IPS-NIHi11 (cell line): ENCODE measurements around the gene CCSER1.
"Not testable (repeated sequence)": the region's sequence is repeated elsewhere in the genome, so short reads cannot be mapped to it uniquely, and the experiment has no call there.

ENCODE experiments used
- DNase-seq: peaks from one replicate; pipeline ENCODE4 v3.0.0; 2012; ENCODE audit warnings: mixed read lengths, low spot score

Gene CCSER1

DNA sequence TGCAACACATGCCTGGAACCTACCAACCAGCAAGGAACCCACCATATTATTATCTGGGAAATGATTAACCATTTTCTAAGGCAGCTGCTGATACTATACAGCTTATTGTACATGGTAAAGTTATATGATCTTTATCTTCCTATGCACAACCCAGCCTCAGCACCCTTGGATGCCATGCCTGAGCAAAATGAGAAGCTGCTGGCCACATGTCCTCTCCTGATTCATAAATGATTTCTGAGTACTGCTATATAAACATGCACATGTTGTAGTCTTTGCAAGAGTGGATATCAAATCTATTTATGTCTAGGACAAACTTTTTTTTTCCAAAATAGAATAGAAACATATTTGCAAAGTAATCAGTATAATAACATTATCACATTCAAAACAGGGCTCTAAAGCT is 1043.6 kb downstream of the CCSER1 start:
- DNase-seq = no peak

DNA sequence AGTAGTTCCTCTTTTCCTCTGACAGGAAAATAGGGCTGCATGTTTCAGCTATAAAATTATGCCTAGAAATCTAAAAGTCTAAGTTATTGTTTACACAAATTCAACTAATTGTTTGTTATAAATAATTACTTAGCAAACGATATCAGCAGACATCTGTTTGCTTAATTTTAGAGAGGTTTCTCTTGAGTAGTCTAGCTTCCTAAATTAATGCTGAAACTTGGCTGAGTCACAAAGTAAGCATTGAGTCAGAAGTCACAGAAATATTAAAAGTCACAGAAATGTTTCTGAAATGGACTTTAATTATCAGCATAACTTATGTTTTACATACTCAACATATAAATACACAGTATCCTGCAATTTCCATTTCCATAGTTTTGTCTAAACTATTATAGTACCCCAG is 1044.0 kb downstream of the CCSER1 start:
- DNase-seq = no peak

DNA sequence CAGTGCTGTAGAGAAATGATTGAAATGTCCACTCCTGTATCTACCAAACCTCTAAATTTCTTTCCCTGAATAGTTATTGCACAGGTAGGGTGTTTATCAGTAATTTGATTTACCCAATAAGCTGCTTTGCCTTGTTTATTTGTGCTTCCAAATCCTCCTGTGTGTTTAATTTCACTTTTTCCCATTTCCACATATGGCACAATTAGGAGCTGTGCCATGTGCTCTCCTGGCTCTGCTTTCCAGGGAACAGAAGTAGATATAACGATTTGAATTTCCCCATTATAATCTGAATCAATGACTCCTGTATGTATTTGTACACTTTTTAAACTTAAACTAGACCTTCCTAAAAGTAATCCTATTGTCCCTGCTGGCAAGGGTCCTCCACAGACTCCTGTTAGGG is 1057.9 kb downstream of the CCSER1 start:
- not testable (repeated sequence) for DNase-seq

DNA sequence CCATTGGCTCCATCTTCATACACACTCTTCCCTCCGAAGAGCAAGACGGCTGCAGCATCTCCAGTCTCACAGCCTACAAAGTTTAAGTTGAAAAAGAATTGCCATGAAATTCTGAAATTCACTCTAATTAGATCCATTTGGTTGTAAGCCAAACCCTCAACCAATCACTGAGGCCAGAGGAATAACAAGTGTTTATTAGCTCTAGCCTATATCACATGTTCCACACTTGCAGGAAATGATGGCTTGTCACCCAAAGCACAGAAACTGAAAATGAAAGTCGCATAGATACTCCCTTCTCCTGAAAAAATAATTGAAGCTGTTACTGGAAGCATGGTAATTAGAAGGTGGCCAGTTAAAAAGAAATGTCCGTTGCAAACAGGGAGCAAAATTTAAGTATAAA is 1071.8 kb downstream of the CCSER1 start:
- DNase-seq = no peak

DNA sequence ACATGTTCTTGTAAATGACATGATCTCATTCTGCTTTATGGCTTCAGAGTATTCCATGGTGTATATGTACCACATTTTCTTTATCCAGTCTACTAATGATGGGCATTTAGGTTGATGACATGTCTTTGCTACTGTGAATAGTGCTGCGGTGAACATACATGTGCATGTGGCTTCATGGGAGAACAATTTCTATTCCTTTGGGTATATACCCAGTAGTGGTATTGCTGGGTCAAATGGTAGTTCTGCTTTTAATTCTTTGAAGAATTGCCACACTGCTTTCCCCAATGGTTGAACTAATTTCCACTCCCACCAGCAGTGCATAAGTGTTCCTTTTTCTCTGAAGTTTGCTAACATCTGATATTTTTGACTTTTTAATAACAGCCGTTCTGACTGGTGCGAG is 1080.3 kb downstream of the CCSER1 start:
- no peak for DNase-seq

DNA sequence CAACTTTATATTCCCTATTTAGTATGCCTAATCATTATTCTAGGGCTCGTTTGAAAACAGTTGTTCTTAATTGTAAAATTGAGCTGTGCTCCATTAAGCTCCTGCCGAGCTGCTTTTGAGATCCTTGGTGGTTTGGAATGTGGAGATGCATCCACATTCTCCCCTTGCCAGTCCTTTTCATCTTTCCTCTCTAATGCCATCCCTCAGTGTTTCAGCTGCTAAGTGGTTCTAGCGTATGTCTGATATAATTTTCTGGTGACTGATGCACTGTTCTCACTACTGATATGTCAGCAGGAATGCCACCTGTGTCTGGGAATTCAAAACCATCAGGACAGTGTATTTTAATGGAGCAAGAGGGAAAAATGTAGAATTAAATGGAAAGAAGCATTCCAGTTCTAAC is 1085.0 kb downstream of the CCSER1 start:
- DNase-seq = peak; percentile 19

DNA sequence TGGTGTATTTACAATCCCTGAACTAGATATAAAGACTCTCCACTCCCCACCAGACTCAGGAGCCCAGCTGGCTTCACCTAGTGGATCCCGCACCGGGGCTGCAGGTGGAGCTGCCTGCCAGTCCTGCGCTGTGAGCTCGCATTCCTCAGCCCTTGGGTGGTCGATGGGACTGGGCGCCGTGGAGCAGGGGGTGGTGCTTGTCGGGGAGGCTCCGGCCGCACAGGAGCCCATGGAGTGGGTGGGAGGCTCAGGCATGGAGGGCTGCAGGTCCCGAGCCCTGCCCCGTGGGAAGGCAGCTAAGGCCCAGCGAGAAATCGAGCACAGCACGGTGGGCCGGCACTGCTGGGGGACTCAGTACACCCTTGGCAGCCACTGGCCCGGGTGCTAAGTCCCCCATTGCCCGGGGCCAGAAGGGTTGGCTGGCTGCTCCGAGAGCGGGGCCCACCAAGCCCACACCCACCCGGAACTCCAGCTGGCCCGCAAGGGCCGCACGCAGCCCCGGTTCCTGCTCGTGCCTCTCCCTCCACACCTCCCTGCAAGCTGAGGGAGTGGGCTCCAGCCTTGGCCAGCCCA is 1090.7 kb downstream of the CCSER1 start:
- DNase-seq = not testable (repeated sequence)

DNA sequence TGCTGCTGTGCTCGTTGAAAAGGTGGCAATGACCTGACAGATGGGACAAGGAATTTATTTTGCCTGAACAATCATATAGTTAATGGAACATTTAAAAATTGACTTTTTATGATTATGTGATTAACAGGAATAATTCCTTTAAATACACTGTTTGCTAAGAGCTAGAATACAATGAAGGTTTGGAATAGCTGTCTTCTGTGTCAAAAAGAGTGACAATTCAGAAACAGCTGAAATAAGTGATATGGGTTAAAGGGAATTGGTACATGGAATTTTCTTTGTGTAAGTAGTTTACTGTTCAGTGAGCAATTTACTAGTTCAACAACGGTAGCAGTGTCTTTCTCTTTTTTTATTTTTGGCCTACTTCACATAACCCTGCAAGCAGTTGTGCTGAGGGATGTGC is 1093.1 kb downstream of the CCSER1 start:
- no peak for DNase-seq

DNA sequence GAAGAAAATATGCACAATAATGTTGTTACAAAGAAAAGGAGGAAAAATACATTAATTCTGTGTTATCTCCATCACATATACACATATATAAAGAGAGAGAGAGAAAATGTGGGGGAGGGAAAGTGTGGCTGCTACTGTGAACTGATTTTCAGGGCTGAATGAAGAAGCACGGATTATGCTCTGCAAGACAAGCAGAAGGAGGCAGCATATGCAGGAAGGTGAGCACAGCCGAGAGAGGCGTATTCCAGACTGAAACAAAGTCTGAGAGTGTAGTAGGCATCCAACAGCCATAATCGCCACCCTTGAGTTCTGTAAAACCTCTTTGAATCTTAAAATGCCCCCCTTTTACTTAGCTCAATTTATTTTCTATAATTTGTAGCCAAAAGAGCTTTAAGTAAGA is 1094.8 kb downstream of the CCSER1 start:
- no peak for DNase-seq

DNA sequence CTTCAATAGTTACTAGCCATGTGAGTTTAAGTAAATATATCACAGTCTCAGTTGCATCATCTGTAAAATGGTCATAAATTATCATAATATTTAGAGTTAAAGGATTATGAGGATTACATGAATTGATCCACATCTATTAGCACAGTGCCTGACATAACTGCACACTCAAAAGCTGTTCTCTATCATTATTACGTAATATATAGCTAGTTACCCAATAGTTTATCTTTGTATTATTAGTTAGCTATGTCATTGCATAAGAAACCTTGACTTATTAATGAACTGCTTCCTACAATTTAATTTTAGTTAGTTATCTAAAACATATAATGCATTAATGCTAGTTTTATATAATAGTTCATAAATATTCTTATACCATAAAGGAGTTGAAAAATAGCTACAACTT is 1099.7 kb downstream of the CCSER1 start:
- DNase-seq = no peak

DNA sequence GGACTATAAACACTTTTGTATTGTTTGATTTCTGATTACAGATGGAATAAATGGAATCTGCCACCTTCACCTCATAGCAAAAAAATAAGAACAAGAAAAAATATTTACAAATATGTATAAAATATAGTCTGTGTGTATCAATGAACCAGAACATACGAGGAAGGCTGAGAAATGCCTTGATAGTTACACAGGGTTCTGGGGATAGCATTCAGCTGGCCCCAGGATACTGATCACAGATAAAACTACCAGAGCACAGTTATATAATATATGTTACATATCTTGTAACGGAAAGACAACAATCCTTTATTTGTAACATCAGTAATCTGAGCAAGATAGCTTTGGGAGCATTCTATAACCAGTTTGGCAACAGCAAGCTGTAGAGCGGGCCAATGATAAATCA is 1101.5 kb downstream of the CCSER1 start:
- no peak for DNase-seq

DNA sequence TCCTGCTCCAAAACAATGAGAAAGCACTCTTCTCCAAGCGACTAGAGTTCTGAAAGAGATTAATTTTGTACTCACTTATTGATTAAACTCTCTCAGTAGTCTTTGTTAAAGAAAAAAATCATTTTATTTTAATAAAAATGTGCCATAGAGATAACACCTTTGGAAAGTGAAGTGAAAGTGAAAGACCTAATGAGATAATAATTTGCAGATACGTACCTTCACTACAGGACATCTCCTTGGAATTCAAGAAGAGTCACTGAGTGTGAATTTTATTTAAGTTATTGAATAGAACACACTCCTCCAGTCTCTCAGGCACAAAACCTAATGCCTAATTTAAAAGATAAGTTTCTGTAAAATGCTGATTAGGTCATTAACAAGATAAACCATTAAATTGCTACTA is 1106.0 kb downstream of the CCSER1 start:
- no peak for DNase-seq

DNA sequence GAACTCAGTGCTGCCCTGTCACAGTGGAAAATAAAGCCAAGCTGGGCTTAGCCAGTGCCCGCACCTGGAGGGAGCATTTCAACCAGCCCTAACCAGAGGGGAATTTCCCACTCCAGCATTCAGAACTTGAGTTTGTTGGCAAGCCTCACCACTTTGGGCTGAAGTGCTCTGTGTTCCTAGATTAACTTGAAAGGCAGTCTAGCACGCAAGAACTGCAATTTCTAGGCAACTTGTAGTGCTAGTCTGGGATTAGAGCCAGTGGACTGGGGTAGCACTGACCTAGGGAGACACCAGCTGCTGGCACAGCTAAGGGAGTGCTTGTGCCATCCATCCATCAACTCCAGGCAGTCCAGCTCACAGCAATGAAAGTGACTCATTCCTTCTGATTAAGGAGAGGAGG is 1115.9 kb downstream of the CCSER1 start:
- DNase-seq = no peak

DNA sequence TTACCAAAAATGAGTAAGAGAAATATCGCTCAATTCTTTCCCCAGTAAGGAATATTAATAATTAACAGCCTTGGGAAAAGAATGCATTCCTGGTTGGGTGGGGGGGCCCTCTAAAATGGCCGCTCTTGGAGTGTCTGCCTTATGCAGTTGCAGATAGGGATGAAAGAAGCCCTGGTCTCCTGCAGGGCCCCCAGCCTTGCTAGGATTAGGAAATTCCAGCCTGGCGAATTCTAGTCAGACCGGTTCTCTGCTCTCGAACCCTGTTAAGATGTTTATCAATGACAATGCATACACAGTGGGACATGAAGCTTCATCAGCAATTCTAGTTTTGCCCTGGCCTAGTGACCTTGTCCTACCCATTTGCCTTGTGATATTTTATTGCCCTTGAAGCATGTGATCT is 1128.8 kb downstream of the CCSER1 start:
- DNase-seq = no peak

DNA sequence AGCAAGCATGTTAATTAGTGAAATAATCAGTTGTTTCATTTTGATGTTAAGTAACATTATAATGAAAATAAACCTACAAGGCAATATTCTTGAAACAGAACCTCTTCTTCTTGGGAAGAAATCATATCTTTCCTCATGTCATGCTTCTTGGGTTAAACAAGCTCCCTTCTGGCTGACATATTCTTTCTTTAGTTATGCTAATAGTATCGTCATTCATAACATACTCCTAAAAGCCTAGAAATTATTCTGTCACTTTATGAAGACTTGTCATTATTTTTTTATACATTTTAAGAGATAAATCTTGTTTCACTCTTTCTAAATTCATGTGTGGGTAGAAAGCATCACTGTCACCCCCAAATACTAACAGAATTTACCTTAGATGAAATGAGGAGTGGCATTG is 1129.6 kb downstream of the CCSER1 start:
- DNase-seq = no peak

DNA sequence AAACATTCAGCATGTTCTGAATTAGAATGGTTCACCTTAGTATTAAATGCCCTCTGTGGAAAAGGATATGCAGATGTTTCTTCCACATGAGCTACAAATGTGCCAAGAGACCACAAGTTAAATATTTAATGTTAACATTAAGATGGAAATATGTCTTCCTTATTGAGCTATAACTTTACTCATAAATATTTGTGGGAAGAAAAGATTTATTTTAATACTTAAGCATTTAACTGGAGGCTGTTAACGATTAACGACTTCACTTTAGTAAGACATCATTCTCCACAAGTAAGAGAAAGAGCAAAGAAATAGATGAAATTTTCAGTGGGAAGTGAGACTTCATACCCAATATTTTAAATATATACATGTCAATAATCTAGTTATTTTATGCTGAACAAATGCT is 1130.5 kb downstream of the CCSER1 start:
- no peak for DNase-seq

DNA sequence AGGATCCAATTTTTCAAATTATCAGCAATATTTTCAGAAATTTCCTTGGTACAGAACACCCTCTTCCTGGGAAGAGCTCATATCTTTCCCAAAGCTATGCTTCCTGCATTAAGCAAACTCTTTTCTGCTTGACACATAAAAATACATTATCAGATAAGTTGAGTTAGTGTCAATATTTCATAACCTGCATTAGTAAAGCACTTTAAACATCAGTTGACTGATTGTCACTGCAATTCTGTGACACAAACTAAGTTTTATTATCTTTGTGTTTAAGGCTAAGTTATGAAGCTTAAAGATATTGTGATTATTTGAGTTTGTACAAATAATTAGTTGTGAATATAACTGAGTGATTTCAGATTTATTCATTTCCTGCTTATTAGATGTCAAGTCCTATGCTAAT is 1131.1 kb downstream of the CCSER1 start:
- no peak for DNase-seq

DNA sequence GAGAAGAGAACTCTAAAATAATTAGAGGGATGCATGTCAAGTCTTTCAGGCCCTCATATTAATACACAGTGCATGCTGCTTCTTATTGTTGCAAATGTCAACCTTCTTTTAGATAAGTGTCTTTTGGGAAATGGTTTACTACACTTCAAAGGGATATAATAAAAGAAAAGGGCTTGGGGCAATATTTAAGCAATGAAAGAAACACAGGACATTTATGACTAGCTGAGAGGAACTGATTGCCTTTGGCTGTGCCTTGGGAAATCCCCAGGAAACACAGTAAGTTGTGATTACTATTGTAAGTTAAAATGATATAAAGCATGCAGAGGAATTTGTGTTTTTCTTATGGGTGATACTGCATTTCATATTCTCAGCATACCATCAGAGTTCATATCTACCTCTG is 1140.3 kb downstream of the CCSER1 start:
- no peak for DNase-seq

DNA sequence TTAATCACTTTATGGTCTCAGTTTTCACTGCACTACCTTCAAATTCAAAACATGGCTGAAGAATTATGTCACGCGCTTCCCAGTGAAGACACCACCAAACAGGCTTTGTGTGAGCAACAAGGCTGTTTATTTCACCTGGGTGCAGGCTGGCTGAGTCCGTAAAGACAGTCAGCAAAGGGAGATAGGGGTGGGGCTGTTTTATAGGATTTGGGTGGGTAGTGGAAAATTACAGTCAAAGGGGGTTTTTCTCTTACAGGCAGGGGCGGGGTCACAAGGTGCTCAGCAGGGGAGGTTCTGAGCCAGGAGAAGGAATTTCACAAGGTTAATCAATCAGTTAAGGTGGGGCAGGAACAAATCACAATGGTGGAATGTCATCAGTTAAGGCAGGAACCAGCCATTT is 1141.3 kb downstream of the CCSER1 start:
- DNase-seq = not testable (repeated sequence)

DNA sequence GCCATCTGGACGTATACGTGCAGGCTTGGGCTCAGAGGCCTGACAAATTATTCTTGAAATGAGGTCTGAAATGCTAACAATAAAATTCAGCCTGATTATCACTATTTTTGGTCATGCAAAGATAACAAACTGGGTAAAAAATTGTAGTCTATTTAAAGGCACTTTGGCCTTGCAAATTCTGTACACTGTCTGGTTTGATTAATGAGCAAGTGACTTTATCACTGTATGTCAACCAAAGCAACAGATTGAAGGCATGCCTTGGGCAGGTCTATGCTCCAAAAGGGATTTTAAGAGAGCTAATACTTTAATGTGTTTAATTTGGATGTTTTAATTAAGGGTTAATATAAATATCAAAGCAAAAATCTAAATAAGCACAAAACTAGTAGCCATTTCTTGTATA is 1141.7 kb downstream of the CCSER1 start:
- DNase-seq = no peak

DNA sequence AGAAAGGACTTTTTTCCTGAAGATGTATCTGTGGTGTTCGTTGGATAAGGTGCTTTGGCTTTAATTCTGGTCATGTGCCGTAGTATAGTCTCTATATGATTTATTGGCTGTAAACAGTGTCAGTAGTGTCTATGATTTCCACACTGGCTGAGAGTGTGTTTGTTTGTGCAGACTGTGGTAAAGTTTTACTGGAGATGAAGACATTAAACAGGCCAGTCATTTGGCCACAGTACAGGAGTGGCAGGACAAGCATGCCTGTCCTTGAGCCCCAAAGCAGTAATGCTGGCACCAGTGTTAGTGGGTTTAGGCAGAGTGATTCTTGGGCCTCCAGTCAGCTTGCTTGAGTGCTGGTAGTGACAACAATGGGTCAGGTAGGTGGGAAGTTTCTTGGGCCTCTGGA is 1152.7 kb downstream of the CCSER1 start:
- no peak for DNase-seq

DNA sequence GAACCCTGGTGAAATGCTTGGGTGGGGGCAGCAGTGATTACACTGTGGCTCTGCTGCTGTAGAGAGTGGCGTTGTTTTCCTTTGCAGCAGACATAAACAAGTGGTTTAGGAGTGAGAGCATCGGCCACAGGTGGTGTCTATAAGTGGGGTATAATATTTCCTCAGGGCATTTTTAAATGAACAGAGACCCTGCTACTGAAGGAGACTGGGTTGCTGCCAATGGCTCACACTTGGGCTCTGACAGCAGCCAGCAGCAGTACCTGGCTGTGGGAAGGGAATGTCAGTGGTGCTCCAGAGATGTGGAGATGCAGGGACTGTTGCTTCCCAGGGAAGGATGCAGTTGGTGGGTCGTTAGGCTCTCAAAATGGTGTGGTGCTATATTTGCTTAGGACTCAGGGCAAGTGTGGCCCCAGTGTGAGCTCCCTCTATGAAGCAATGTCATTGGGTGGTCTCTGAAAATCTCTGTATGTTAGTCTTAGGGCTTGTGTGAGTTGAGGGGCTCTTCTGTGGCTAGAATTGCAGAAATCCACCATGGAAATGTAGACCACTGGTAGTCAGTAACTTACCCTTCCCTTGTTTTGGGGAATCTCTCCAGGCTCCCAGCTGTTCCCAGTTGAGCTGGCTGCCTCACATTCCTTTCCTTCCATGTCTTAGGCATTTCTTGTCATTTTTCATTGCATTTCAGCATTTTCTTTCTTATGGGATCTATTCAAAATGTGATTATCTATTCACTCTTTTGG is 1153.5 kb downstream of the CCSER1 start:
- DNase-seq = no peak

DNA sequence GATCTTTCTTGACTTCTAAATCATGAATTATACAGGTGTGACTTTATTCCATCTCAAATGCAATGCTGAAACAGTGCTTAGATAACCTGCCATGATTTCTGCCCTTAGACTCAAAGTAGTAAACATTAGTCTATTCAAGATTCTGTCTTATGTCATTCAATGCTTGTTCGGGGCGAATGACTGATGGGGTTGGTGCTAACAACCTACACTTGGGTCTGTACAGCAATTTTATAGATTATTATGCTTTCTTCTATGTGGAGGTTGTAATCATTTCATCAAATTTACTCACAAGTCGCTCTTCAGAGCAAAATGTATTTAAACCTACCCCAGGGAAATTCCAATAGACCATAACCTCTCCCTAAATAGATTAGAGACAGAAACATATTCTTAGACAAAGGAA is 1155.0 kb downstream of the CCSER1 start:
- no peak for DNase-seq

DNA sequence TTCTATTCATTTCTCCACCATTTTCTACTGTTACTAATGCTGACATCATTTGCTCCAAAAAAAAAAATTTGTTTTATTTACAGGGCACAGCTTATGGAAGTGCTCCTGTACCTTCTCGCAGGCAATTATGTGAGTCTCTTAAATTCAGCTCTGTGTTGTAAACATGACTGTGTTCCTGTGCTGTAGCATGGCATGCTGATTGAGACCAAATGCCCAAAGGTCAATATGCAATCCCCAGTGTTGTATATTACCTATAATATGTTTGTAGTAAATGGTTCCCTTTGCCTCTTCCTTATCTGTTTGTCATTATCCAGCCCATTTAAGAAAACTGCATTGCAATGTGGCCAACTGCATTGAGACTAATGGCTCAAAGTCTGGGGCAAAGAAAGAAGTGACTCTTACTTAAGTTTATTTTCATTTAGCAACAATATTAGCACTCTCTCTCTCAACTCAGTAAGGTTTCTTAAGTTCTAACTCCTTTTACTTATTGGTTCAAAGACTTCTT is 1156.6 kb downstream of the CCSER1 start:
- no peak for DNase-seq
